Hepatocyte (in vitro differentiated cells): ENCODE measurements around the gene SLC9A3.

Experiments used
- EZH2 ChIP-seq: fragments of 200-600 bp; sonication (generic); IDR thresholded peaks from 2 replicates; pipeline ENCODE4 v1.6.1; 2016; ENCODE audit warnings: antibody characterized with exemption, mild to moderate bottlenecking, borderline replicate concordance
- EZH2phosphoT487 ChIP-seq: fragments of 200-600 bp; sonication (generic); IDR thresholded peaks from one replicate; pipeline ENCODE4 v1.6.1; 2018; ENCODE audit warnings: antibody characterized with exemption, mild to moderate bottlenecking, low read depth, moderate library complexity; ENCODE audit not compliant: unreplicated experiment, severe bottlenecking
- TF ChIP-seq, protein P1 (sequence below): fragments of 200-600 bp; sonication (generic); IDR thresholded peaks from 2 replicates; pipeline ENCODE4 v1.5.1; 2016; ENCODE audit warnings: antibody characterized with exemption, mild to moderate bottlenecking; ENCODE audit not compliant: poor library complexity

DNA sequence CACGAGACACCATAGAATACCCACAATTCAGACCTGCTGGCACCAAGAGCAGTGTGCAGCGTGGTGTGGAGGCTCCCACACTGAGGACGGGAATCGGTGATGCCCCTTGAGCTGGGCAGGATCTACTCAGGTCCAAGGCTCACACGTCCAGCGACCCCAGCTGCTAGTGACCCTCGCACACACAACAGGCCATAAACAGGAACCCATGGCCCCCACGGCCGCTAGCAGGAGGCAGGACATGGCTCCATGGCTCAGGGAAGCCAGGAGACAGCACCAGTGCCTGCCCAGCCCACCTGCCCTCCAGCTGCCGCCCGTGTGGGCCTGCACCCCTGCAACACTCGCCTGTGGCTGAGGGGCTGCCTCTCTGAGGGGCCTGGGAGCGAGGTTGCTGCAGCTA, 43.4 kb upstream of the SLC9A3 start:
- TF ChIP-seq, protein P1, sequence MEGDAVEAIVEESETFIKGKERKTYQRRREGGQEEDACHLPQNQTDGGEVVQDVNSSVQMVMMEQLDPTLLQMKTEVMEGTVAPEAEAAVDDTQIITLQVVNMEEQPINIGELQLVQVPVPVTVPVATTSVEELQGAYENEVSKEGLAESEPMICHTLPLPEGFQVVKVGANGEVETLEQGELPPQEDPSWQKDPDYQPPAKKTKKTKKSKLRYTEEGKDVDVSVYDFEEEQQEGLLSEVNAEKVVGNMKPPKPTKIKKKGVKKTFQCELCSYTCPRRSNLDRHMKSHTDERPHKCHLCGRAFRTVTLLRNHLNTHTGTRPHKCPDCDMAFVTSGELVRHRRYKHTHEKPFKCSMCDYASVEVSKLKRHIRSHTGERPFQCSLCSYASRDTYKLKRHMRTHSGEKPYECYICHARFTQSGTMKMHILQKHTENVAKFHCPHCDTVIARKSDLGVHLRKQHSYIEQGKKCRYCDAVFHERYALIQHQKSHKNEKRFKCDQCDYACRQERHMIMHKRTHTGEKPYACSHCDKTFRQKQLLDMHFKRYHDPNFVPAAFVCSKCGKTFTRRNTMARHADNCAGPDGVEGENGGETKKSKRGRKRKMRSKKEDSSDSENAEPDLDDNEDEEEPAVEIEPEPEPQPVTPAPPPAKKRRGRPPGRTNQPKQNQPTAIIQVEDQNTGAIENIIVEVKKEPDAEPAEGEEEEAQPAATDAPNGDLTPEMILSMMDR, result no peak
- no peak for TF ChIP-seq EZH2
- no peak for TF ChIP-seq EZH2phosphoT487
